ENCODE data around the gene PPM1F.

- TF ChIP-seq CTCF (IDR thresholded peaks at IDR 0.05) = no peak
- no peak for TF ChIP-seq POLR2A (IDR thresholded peaks at IDR 0.05)
Observed at GRCh38 chr22:21948824-21949568, 3.7 kb downstream of the PPM1F start.
